A673 (cell line): ENCODE data around the gene CTNNA2.

Source experiments
- EZH2 ChIP-seq: fragments of 200-600 bp; sonication (generic); IDR thresholded peaks from 2 replicates; pipeline ENCODE4 v1.6.1; 2017; ENCODE audit warnings: borderline replicate concordance, low read depth, mild to moderate bottlenecking, mixed read lengths, antibody characterized with exemption, low read length; ENCODE audit not compliant: poor library complexity, severe bottlenecking
- TF ChIP-seq, protein P1 (sequence below): fragments of 300-800, 200-600 bp; sonication (generic); conservative IDR thresholded peaks from 2 replicates; pipeline ENCODE4 v1.5.1; 2017; ENCODE audit warnings: low read depth, mild to moderate bottlenecking, antibody characterized with exemption, low read length, moderate library complexity, mixed read lengths

DNA sequence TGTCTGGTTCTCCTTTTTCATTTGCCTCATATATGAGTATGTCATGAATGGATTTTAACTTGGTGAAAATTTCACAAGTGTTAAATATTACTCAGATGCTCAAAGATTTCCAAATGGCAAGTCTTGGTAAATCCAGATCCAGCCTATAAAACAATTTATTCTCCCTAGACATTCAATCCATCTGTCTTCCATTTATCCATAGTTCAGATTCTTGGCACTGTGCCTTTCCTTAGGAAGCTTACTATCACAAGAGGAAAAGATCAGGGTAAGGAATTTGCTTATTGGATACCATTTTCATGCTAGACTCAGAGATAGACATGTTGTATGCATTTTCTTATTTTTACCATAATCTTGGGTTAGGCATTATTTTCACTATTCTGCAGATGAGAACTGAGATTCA lies 864.2 kb downstream of the CTNNA2 start:
- TF ChIP-seq, protein P1, sequence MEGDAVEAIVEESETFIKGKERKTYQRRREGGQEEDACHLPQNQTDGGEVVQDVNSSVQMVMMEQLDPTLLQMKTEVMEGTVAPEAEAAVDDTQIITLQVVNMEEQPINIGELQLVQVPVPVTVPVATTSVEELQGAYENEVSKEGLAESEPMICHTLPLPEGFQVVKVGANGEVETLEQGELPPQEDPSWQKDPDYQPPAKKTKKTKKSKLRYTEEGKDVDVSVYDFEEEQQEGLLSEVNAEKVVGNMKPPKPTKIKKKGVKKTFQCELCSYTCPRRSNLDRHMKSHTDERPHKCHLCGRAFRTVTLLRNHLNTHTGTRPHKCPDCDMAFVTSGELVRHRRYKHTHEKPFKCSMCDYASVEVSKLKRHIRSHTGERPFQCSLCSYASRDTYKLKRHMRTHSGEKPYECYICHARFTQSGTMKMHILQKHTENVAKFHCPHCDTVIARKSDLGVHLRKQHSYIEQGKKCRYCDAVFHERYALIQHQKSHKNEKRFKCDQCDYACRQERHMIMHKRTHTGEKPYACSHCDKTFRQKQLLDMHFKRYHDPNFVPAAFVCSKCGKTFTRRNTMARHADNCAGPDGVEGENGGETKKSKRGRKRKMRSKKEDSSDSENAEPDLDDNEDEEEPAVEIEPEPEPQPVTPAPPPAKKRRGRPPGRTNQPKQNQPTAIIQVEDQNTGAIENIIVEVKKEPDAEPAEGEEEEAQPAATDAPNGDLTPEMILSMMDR = no peak
- no peak for TF ChIP-seq EZH2
